GM19240 (cell line): ENCODE results near the gene JDP2.
A peak's percentile ranks its signal among the peaks of the same experiment; 100 is the strongest.

Experiments
- DNase-seq: peaks from one replicate; pipeline ENCODE4 v3.0.0; 2011; ENCODE audit warnings: low spot score; ENCODE audit not compliant: insufficient read length

JDP2 gene

DNA sequence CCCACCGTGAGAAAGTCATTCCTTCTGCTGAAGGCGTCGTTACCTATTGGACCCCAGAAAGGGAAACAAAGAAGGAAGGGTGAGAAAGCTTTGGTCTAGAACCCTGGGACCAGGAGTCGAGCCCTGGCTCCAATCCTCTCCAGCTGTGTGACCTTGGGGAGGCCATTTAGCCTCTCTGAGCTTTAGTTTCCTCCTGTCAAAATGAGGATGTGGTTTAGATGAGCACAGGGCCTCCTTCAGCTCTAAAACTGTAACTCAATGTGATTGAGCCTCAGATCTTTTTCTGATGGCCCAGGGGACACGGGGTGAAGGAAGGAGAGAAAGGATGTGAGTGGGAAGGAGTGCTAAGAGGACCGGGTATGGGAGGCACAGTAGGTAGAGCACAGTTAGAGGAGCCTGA lies 7.7 kb downstream of the JDP2 start:
- no peak for DNase-seq

DNA sequence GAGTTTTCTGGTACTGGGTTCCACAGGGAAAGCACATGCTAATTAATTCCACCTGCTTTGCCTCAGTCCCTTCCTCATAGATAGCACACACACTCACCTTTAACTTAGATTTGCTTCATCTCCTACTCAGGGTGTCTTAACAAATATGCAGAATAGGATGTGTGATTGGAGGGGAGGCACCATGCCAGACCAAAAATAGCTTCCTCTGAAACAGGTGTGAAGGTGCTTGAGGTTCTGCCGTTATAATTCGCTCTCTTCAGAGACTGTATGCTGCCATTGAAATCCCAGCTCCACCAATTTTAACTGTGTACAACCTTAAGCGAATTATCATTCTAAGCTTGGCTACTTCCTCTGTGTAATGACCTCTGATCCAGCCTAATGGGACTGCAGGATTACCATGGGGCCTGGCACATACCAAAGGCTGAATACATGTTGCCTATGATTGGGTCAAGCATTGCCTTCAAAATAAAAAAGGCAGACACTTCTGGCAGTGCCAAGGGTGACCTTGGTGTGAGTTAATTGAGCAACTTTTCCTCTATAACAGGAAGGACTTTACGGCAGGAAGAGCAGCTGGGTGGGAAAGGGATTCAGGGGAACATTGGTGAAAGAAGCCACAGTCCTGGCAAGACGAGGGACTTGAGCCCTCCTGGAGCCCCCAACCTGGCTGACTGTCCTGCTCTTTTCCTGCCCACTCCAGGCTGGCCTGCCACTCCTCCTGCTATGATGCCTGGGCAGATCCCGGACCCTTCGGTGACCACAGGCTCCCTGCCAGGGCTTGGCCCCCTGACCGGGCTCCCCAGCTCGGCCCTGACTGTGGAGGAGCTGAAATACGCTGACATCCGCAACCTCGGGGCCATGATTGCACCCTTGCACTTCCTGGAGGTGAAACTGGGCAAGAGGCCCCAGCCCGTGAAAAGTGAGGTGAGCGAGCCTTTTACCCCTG lies 9.7 kb downstream of the JDP2 start:
- DNase-seq, result no peak

DNA sequence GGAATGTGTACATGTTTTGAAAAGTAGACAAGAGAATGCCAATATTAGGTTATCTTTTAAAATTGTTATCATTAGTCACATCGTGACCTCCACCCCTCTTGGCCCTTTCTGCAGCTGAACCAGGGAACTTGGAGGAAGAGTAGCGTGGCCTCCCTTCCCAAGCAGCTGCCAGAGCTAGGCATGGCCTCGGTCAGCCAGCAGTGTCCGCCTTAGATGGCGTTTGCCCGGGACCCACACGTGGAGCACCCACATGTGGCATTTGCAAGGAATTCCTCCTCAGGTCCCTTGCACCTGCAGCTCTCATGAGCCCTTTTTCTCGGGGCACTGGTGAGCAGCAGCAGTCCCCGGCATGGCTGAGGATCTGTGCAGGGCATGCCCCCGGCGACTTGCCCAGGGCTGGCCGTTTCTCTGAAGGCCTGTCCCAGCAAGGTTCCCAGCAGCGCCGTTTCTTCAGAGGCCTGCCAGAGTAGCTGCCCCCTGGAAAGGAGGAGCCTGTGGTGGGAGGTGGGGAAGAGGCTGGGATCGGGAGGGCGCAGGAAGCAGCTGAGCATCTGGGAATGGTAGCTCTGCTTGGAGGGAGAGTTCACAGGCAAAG lies 10.8 kb downstream of the JDP2 start:
- no peak for DNase-seq

DNA sequence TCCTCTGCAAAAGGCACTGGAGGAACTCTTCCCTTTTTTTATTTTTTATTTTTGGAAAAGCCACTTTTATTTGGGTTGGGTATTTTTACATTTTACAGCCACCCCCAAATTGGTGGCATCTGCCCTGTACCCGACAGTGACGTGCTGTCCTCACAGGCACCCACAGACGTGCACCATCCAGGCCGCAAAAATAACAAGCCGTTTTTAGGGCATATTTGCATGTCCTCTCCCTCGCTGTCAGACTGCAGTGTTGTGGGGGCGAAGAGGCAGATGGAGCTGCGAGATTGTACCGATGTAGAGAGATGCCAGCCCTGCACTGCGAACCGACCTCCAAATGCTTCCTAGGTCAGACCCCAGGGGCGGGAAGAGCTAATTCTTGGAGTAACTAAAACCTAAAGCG lies 12.2 kb downstream of the JDP2 start:
- no peak for DNase-seq

DNA sequence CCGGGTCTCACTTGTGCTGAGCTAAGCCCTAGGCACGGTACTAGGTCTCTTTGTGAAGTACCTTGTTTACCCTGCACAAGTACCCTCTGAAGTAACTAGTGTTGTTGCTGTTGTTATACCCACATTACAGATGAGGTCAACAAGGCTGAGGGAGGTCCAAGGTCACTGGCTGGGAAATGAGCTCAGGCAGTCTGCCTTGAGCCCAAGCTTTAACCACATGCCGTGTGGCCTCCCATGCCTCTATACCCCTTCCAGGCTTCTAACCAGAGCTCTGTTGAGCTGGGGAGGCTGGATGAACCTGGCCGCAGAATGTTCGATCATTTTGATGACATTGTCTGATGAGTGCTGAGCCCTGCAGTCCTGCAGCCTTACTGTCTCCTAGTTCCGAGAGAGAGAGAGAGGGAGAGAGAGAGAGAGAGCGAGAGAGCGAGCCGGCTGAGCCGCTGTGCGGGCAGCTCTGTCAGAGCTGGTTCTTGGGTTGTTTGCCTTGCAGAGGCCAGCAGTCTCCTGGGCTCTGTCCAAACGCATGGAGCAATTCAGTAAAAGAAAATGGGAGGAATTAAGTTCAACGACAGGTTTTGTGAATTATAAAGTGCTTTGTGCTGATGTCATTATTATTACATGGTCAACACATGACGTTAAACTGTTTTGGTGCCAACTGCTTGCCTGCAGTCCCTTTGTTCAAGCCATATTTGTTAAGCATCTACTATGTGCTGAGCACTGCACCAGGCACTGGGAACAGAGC lies 13.1 kb downstream of the JDP2 start:
- no peak for DNase-seq

DNA sequence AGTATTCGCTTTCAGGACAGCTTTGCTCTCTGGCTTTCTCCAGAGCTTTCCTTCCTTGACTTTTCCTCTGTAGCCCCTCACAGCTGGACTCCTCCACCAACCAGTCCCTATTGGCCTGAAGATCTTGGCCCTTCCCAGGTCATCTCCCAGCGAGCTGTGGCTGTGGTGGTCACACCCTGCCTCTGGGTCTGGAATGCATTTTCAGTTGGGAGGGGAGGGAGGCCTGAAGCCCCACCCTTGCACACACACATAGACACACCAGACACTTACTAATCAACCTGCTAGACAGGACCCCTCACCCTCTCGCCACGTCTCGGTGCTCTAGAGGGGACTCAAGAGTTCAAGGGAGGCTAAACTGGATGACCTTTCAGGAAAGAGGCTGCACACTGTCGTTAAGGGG lies 13.9 kb downstream of the JDP2 start:
- no peak for DNase-seq

DNA sequence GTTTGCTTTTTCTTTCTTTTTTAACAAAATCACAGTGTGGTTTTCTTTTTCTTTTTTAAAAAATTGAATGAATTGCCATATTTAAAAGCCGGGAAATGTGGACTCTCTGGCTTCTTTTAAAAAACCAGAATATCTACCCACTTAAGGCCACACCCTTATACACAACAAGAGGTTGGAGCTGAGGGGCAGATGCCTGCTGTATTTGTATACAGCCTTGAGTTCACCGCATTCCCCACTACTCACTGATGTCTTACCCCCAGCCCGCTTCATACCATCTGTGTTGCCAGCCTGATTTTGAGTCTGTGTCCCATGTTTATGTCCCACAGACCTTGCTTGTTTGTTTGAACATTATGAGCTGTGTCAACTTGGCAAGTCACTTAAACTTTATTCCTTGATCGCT lies 14.3 kb downstream of the JDP2 start:
- no peak for DNase-seq

DNA sequence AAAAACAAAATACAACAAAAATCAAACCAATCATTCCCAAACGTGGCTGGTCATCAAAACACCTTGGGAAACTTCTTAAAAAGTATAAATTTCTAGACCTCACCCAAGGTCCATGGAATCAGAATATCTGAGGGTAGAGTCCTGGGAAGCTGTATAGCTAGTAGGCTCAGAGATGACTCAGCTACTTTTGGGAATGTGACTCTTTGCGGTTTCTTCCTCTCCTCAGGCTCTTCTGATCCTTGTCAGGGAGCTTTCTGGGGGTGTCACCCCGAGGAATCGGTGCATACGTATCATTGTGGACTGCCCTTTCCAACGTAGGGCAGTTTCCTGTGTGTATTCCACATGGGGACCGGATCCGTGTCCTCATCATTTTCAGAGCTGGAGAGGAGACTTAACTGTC lies 14.8 kb downstream of the JDP2 start:
- no peak for DNase-seq

DNA sequence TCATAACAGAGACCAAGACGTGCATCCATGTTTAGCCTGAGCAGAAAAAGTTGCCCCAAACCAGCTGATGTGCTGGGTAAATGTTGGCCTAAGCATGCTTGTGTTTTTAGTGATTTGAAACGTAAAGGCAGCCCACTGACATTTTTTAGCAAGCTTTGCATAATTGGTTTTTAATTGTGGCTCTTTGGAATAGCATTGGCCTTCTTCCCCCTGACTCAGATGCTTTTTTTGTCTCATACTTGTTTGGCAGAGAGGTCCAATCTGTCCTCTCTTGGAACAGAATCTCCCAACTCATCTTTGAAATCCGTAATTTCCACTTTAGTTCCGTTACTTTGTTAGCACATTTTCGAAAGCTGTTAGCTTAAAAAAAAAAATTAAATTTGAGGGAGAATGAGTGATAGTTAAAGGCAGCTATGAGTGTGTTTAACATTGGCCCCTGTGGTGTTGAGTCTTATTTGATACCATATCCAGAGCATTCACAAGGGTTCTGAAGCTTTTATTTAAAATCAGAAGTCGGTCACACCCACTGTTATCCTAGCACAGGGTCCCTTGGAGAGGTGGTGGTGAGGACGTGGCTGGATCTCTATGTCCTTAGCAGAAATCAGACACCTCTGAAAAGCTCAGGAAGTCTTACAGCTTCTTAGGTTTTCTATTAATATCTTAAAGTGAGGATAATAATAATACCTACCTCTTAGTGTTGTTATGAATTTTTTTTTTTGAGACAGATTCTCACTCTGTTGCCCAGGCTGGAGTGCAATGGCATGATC lies 15.6 kb downstream of the JDP2 start:
- no peak for DNase-seq

DNA sequence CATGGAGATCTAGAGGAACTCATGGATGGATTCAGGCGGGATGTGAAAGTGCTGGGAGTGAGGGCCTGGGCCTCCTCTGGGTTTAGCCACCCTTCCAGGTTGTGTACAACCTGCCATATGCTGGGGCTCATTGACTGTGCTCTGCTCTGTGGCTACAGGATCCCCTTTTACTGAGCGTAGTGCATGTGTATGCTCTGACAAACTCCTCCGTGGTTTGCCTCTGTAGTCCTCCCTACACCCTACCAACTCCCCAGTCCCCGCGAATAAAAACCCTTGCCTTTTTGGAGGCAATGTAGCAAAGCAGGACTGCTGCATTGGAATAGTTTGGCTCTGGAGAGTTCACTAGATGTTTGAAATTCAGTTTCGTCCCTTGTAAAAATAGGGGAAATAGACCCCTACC lies 17.4 kb downstream of the JDP2 start:
- no peak for DNase-seq

DNA sequence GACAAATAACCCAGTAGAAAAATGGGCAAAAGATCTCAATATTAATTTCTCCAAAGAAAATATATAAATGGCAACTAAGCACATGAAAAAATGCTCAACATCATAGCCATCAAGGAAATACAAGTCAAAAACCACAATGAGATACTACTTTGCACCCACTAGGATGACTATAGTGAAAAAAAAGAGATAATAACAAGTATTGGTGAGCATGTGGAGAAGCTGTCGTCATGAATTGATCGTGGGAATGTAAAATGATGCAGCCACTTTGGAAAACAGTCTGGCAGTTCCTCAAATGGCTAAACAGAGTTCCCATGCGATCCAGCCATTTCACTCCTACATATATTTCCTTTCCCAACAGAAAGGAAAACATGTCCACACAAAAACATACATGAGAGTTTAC lies 18.1 kb downstream of the JDP2 start:
- no peak for DNase-seq

DNA sequence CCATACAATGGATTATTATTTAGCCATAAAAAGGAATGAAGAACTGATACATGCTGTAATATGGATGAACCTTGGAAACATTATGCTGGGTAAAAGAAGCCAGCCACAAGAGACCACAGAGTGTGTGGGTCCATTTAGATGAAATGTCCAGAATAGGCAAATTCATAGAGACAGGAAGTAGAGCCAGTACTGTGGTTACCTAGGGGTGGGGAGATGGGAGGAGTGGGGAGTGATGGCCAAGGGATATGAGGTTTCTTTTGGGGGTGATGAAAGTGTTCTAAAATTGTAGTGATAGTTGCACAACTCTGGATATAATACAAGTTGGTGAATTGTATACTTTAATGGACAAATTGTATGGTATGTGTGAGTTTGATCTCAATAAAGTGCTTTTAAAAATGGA lies 18.6 kb downstream of the JDP2 start:
- no peak for DNase-seq

DNA sequence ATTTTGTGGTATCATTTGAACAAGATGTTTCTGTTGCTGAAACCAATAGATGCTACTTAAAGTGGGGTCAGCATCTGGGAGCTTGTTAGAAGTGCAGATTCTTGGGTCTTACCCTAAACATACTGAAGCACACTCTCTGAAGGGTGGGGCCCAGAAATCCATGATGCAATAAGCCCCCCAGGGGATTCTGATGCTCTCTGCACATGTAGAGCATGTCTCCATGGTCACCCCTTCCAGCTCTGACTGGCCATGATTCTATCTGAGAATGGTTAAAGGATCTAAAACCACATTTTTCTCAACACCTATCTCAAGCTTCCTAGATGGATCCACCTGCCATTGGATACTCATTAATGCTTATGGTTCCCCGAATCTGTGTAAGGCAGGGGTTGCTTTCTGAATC lies 20.4 kb downstream of the JDP2 start:
- no peak for DNase-seq

DNA sequence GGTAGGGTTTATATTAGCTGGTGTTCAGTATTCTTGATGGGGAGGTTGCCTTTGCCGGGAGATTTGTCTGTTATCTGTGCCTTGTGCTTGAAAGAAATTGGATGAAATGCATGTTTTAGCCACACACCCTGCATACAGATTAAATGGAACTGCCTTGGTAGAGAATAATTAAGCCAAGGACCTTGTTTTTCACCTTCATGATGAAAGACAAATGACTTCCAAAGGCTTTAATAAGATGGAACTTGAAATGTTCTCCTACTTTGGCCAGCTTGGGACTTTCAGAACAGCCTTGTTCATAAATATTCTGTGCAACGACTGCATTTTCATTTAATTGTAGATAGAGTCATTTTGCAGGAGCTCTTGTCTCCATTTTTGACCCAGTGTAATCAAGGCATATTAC lies 21.2 kb downstream of the JDP2 start:
- DNase-seq, result no peak

DNA sequence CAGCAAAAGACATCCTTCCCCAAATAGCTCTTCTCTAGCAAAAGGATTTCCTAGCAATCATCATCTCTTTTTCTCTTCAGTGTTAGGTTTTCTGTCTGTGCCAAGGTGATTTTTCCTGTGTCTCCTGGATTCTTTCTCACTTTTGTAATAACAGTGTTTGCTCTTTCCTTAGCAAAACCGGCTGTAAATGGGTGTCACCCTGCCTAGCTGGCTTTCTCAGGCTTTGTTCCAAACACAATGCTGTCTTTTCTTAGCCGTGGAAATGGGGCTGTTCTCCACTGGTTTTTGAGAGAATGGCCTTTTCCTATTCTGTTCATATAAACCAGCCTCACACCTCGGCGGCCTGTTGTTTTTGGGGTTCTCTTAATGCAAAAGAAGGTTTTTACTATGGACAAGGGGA lies 21.9 kb downstream of the JDP2 start:
- DNase-seq, result no peak

DNA sequence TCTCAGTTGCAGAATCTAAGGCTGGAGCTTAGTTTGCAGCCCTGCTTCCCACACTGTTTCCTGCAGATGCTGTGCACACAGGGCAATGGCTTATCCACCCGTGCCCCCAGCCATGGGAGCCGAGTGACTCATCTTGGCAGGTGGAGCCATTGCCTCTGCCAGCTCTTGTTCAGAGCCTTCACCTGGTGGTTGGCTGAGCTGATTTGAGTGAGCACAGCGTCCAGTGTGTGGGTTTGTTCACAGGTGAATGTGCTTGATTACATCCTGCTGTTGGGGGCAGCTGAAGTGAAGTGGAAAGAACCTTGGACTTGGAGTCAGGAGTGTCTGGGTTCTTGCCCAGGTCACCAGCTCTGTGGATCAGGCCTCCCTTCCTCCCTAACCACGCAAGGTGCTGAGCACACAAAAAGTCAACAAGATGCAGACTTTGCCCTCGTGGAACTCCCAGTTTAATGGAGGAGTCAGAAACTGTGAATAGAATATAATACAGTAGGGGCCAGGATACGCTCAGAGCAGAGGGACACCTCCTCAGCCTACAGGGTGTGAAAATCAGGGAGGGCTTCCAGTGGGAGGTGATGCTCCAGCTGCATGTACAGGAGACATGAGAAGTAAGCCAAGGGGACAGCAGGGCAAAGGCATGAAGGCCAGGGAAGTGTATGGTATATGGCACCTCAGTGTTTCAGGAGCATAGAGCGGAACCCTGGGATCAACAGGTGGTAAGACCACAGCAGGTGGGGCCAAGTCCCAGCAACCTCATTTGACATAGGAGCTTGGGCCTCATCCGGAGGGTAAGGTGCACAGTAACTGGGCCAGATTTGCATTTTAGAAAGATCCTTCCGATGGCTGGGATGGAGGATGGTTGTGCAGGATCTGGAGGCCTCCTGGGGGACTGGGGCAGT lies 22.8 kb downstream of the JDP2 start:
- no peak for DNase-seq

DNA sequence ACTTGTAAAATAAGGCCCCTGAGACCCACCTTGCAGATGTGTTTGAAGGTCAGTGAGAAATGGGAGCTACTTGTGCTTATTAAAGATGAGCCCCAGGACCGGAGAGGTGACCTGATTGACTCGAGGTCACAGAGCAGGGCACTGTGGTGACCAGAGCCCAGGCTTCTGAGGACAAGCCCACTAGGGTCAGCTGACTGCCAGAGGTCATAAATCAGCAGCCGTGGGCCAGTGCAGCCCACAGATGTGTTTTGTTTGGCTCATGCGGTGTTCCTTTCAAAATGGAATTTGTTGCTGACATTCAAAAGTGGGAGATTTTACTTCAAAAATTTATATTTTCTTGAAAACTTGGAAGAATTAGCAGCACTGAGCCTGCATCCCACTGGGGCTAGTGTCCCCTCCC lies 24.5 kb downstream of the JDP2 start:
- no peak for DNase-seq

DNA sequence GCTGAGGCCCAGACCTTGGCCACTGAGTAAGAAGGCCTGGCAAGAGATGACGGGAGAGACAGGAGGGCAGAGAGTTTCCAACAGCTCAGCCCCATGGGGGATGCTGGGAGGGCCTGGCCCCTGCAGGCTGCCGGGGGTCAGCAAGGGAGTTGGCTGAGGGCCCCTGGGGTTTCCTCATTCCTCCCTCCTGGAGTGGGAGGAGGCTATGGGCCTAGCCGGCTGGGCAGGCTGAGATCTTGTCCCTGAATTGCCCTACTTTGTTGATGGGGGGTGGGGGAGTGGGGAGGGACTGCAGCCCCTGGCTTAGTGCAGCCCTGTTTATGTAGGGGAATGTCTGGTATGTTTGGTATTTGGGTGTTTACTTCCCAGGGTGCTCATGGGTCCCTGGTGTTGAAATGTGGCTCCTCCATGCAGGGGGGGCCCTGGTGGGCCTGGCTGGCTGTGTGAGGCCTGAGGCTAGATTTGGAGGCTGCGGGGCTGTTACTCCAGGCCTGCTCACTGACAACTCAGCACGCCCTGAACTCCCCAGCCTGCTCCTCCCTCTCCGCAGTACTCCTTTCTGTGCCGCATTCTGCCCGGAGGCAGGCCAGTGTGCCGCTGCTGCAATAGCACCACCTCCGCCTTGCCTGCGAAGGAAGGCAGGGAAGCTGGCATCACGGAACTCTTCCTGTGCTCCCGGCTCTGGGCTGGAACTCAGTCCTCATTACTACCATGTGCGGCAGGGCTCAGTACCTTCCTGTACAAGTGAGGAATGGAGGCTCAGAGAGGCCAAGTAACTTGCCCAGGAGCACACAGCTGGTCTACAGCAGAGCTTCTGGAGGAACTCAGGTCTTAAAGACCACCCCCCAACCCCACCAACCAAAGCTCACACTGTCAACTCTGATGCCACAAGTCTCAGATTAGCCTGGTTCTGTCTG lies 25.3 kb downstream of the JDP2 start:
- DNase-seq, result no peak

DNA sequence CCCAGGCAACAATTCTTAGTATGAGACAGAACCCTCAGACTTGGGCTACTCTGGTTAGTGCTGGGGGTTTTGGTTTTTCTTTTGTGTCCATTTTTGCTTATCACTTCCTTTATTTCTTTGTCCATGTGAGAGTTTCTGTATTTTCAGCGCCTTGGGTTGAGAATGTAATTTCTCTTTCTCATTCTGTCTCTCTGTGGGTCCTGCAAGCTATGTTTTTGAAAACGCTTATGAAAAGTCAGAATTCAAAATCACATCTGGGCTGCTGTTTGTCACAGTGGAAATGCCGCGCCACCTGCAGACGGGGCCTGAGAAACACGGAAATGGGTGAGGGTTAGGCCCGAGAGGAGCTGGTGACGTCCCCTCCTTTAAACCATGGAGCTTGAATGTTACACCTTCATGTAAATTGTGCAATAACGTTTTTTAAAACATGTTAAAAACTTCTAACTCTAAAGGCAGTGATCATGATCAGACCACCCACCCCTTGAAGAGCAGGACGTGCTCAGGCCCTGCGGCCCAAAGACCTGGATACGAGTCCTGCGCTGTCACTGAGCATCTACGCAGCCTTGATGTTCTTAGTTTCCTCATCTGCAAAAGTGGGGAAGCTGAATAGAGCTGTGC lies 26.1 kb downstream of the JDP2 start:
- DNase-seq, result peak; percentile 32
